HG02884 (cell line): ENCODE results near the gene KCNIP2.

ENCODE experiments used
- ATAC-seq: cut with Tn5 transposase; IDR thresholded peaks from one replicate; pipeline ENCODE4 v1.9.1; 2021; ENCODE audit warnings: mild to moderate bottlenecking, moderate library complexity; ENCODE audit not compliant: unreplicated experiment

KCNIP2 gene

GRCh38 chr10:101783736-101784118 lies 59.9 kb downstream of the KCNIP2 start:
- ATAC-seq, result no peak

DNA sequence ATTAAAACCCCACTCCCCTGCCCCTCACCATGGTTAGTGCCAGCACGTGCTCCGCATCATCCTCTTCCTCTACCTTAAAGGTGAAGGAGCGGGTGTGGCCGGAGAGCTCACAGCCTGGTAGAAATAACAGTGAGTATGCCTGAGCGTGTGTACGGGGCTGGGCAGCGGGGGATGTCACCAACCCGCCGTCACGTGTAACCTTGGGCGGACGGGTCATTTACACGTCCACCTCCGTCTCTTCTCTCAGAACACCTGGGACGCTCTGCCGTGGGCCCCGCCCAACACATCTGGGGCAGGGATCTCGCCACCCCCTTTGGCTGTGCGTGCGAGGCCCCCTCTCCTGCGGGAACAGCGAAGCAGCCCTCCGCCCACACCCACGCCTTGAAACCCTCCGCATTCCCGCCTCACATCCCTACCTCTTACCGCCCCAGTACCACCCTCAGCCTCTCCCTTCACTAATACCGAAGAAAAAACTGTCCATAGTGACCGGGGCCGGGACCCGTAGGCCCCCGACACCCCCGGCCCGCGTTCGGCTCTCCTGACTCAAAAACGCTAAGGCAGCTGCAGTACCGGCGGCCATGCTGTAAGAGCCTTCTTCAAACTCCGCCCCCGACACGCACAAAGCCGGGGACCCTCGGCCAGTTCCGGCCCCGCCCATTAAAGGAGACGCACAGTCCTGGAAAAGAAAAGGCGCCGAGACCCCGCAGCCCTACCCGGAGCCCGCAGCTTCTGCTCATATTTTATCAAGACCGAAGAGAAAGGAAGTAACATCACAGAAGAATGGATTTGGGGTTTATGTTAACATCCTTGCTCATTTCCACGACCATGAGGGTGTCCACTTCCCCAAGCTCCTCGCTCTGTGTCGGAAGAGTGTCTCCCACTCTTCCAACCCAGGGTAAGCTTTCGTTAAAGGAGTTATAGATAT lies 60.5 kb downstream of the KCNIP2 start, which contains the start of gene NPM3:
NPM3 (minus strand) TSS at position 636 of the 925 bp plus-strand sequence; CDS start at position 580, 56 bp downstream.
- peak; percentile 52 for ATAC-seq

DNA sequence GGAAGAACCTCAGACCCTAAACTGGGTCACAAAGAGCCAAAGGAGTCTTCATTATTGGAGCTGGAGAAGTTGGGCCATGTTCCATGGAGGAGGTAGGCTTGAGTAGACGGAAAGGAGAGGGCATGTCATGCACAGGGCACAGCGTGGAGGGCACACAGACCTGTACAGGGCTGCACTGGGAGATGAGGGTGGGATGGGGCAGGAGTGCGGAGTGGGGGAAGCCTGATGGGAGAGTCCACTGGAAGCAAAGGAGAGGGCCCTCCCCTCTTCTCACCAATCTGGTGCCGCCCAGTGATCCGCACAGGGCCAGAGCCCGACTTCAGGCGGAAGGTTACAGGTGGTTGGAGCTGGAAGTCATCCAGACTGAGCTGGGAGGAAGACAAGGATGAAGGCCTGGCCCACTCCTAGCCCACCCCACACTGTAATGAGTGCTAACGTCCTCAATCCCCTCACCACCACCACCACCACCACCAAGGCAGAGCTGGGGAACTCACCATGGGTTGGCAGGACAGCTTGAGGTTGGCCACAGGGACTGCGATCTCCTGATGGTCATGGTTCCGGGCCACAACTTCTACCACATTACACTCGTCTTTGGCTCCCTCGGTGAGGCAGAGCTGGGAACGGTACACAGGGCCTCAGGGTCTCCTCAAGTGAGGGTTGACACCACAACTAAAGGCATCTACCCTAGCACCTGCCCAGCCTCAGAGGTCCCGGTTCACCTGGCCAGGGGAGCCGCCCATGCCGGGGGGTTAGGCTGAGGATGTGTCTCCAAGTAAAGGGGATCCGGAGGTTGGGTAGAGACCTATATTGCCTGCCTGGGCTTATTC lies 61.4 kb downstream of the KCNIP2 start:
- ATAC-seq, result no peak

- ATAC-seq, result no peak
These were observed 62.0 kb downstream of the KCNIP2 start for GRCh38 chr10:101781655-101781983.

- ATAC-seq, result no peak
These were observed 62.6 kb downstream of the KCNIP2 start for GRCh38 chr10:101780818-101781654.

- ATAC-seq, result no peak
These were observed 63.3 kb downstream of the KCNIP2 start for GRCh38 chr10:101780187-101780817.

- no peak for ATAC-seq
These were observed 63.9 kb downstream of the KCNIP2 start for GRCh38 chr10:101779544-101780186.

GRCh38 chr10:101778781-101779543 lies 64.6 kb downstream of the KCNIP2 start:
- no peak for ATAC-seq

DNA sequence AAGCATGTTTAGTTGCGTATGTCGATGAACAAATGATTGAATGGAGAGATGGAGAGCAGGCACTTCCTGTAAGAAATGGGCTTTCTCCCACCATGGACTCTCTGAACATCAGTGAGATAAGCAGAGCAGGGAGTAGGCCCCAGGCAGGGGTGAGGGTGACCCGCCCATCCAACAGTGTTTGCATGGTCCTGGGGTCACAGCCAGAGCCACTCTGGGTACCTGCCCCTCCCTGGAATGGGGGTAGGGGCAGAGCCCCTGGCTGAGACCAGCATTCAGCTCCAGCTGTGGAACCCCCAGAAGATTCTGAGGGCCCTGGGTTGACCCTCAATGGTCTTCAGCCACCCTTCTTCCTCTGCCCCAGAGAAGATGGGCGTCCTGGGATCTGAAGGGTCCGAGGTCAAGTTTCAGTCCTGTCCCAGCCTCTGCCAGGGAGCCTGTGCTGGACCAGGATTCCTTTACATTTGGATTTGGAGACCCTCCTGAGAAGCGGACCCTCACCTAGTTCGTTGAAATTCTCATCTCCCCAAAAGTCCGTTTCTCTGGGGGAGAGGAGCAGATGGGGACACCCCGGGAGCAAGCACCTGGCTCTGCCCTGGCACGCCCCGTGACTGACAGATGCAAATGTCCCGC lies 65.3 kb downstream of the KCNIP2 start:
- ATAC-seq, result no peak

GRCh38 chr10:101777619-101778145 lies 65.9 kb downstream of the KCNIP2 start:
- no peak for ATAC-seq

GRCh38 chr10:101776161-101776817 lies 67.3 kb downstream of the KCNIP2 start:
- no peak for ATAC-seq
